ENCODE results near the gene CDCP2.
"Not testable (repeated sequence)": the region's sequence is repeated elsewhere in the genome, so short reads cannot be mapped to it uniquely, and the experiment has no call there.

CDCP2 gene

DNA sequence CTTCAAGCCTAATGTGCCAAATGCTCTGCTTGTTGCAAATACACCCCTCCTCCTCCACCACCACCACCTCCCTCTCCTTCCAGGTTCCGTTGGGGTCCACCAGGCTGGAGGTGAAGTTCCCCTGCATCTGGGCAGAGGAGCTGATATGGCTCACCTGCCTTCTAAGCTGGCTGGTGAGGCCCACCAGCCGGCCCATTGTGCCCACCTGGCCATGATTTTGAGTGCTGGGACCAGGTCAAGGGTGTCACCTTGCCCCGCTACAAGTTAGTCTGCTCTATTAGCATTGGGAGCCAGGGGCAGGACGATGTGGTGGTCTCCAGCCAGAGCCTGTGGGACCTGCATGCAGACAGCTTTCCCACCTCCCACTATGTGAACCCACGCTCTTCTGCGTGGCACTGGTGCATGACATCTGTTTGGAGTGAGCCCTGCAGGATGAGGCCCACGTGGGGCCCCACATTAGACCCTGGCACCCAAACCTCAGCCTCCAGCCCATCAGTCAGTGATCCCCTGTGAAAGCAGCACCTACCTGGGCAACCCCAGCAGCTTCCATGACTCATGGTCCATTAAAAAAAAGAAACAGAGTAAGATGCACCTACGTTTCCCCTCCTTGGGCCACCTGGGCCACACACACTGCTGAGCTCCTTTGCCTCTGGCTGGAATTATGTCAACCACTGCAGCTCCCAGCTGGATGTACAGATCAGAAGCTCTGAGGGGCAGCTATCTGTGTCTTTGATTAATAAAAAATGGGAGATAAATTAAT lies 15.6 kb upstream of the CDCP2 start:
- no peak for DNase-seq (ENCODE audit: low read depth)

DNA sequence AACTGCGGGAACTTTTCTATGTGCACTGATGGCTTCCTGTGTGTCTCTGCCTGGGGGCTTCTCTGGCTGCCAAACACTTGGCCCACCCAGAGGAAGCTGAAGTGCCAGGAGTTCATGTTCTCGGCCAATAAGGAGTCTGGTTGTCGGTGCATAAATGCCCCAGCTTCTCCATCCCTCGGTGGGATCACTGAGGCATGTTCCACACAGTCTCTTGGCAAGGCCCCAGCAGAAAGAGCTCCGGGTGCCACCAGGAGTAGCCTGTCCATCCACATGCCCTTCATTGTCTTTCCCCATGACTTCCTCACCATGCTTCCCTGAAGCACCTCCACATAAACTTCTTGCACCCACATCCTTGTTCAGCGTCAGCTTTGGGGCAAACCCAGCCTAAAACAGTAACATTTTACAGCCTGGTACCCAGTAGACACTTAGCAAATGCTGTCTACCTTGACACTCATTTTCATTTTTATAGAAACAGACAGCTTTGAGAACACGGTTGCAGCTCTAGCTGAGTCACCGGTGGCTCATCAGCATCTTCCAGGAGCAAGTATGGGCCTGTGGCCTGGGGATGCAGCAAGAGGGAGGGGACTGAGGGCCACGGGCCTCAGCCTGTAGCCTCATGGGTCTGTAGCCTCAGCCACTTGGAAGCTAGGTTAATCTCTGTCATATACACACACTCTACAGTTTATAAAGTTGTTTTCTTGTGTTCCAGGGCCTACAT lies 14.8 kb upstream of the CDCP2 start:
- DNase-seq (ENCODE audit: low read depth) = no peak

DNA sequence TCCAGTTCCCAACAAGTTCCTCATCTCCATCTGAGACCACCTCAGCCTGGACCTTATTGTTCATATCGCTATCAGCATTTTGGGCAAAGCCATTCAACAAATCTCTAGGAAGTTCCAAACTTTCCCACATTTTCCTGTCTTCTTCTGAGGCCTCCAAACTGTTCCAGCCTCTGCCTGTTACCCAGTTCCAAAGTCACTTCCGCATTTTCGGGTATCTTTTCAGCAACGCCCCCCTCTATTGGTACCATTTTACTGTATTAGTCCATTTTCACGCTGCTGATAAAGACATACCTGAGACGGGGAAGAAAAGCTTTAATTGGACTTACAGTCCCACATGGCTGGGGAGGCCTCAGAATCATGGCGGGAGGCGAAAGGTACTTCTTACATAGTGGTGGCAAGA lies 13.6 kb upstream of the CDCP2 start:
- DNase-seq (ENCODE audit: low read depth) = not testable (repeated sequence)

DNA sequence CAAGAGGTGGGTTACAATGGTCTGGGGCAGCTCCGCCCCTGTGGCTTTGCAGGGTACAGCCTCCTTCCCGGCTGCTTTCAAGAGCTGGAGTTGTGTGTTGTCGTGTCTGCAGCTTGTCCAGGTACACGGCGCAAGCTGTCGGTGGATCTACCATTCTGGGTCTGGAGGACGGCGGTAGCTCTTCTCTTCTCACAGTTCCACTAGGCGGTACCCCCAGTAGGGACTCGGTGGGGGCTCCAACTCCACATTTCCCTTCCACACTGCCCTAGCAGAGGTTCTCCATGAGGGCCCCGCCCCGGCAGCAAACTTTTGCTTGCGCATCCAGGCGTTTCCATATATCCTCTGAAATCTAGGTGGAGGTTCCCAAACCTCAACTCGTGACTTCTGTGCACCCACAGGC lies 12.3 kb upstream of the CDCP2 start:
- no peak for DNase-seq (ENCODE audit: low read depth)

DNA sequence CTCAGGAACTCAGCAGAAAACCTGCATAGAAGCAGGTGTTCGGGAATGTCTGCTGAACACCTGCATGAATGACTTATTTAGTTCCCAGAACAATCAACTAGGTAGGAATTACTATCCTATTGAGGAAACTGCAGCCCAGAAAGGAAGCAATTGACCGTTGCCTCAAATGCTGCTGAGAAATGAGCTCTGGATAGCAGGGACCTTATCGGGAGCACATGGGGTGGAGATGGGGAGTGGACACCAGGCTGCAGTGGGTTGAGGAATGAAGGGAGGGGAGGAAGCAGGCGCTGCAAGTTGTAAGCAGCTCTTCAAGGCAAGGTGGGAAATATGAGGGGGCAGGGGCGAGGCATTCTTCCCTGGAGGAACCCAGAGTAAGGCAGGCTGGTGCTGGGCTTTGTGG lies 10.8 kb upstream of the CDCP2 start:
- DNase-seq (ENCODE audit: low read depth) = no peak

DNA sequence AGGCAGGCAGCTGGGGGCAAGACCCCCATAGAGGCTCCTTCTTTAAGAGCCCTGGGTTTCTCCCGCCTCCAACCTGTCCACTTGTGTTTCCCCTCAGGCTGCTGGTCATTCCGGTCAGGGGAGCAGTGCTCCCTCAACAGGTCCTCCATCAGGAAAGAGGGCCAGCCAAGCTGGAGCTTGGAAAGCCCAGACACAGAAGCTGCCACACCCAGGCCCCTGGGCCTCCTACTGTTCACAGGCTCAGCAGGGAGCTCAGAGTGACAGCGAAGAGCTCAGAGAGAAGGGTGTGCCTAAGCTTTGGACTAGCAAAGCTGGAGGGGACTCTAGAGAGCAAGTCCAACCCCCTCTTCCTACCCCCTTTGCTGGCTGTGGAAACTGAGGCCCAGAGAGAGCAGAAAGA lies 10.3 kb upstream of the CDCP2 start:
- no peak for DNase-seq (ENCODE audit: low read depth)

DNA sequence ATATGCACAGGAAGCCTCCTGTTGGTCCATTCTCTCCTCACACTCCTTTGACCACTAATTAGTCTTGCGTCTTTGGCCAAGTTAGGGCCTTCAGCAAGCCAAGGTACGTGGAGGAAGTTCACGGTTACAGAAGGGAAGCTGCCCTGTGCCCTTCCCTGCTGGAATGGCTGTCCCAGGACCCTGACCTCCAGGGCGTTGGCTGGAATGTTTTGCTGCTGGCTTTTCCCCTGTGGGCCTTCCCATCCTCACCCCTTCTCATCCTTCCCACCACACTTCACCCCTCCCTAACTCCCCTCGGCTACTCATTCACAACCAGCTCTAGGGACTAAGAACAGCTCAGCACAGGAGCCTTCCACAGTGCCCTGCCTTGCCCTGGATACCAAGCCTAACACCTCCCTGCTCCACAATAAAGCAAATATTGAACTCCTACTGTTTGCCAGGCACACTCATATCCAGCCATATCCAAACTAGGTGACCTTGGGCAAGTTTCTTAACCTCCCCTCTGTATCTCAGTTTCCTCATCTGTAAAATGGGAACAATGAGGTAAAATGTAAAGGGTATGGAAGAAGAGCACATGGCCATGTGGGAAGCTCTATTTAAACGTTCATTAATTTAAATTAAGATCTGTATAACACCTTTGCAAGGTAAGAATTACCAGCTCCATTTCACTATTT lies 8.8 kb upstream of the CDCP2 start:
- no peak for DNase-seq (ENCODE audit: low read depth)

DNA sequence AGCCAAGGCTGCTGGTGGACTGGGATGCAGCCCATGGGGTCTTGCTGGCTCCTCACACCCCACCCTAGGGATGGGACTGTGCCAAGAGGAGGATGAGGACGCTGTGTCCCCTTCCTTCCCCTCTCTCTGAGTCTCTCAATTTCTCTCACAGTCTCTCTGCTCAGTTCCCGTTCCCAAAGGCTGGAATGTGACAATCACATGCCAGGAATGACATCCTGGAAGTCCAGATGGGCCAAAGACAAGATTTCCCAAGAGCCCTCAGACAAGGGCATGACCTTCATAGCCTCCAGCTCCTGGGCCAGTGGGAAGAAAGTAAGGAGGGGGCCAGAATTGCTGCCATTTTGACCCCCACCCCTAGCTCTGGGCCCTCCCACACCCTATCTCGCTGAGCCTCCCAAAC lies 7.6 kb upstream of the CDCP2 start:
- DNase-seq (ENCODE audit: low read depth) = no peak

DNA sequence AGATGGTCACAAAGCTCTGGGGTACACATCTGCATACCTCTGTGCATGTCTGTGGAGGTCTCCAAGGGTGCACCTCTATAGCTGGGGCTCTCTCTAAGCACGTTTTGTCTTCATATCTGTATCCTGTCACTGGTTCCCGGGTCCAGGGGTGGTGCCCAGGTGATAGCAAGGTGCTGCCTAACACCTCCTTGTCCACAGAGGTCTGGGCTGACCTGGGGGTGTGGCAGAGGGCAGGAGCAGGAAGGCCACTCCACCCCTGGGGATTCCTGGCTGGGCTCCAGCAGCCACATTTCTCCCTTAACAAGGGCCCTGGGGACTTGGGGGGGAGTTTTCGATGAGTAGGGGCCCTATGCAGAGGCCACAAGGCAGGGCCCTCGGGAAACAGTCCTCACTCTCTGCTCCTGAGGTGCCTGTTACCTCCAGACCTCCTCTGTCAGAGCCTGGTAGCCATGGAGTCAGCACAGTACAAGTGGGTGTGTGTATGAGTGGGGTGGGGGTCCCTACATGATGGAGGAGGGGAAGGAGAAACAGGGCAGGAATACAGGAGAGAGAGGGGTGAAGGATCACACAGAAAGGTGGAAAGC lies 7.0 kb upstream of the CDCP2 start:
- no peak for DNase-seq (ENCODE audit: low read depth)

DNA sequence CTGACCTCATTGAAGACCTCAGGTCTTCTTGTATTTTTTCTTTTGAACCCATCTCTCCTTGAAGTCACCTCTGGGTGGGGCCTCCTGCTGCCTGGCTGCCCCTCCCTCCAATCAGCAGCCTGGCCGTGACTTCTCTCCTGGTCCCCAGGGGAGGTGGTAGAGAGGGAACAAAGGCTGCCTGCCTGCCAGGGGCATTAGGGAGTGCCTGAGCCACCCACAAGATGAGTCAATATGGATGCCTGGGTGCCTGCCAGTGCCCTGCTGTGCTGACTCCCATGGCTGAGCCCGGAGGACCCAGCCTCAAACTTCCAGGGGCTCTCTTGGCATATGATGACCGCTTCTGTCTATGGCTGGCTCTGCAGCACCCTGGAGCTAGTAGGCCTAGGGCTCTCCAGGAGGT lies 5.3 kb upstream of the CDCP2 start:
- no peak for DNase-seq (ENCODE audit: low read depth)

DNA sequence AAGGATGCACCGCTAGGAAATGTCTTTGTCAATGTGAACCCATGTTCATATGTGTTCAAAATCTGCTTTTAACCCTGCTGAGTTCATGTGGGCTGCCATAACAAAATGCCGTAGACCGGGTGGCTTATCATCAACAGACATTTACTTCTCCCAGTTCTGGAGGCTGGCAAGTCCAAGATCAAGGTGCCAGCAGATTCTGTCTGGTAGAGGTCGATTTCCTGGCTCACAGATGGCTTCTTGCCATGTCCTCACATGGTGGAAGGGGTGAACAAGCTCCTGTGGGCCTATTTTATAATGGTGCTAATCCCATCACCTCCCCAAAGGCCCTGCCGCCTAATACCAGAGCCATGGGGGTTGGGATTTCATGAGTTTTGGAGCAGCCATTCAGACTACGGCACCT lies 4.6 kb upstream of the CDCP2 start:
- no peak for DNase-seq (ENCODE audit: low read depth)

DNA sequence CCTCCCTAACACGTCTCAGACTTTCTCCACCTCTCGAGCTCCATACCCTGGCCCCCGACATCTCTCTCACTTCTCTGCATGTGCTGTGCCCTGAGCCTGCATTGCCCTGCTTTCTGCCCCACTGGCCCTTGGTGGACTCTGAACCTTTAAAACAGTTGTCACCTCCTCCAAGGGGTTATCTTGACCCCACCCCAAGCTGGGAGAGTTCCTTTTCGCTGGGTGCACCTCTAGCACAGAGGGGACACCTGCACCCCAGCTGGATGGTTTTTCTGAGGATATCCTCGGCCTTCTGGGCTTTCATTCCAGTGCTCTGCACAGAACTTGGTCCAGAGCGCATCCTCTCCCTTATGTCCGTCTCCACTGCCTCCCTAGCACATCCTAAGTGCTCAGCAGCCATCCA lies 4.2 kb upstream of the CDCP2 start:
- DNase-seq (ENCODE audit: low read depth) = no peak

DNA sequence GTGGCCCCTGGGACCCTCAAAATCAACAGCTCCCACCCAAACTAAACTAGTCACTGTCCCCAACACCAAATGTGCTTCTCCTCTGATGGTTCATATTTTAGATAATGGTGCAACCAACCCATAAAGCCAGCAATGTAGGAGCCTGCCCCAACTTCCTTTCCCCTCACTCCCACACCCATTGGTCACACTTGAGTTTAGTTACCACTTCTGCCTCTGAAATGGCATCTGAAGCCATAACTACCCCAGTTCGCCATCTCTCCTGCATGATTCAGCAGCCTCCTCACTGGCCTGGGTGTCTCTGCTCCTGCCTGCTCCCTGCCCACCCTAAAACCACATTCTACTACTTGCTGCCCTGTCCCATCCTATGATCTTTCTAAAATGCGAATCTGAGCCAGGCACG lies 3.4 kb upstream of the CDCP2 start:
- DNase-seq (ENCODE audit: low read depth) = no peak

DNA sequence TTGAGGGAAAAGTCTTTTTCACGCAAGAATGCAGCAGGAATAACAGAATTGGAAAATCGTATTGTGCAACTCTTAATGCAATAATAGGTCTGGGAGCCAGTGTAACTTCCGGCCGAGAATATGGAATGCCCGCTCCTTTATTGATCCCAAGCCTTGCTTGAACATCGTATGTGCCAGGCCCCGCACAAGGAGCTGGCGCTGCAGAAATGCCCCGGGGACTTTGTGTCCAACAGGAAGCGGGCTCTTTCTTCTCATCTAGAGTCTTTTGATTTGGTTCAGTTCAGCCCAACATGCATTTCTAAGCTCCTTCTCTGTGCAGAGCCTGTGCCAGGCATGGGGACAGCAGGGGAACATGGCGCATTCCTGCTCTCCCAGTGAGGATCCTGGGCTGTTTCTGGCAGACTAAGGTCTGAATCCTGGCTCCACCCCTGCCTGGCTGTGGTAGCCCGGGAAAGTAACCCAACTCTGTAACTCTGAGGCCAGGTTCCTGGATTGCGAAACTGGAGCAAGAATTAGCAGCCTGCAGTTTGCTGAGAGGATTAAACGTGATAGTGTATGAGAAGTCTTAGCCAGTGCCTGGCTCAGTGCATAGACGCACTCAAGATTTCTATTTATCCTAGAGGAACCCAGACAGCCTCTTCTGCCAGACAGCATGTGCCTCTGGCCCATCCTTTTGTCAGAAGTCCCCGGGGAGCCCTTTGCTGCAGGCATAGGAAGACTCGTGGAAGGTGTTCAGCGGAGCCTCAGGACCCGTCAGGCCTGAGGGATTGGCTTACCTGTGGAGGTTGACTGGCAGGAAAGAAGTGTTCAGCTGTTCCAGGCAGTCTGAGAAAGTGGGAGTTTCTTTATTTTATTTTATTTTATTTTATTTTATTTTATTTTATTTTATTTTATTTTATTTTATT lies 987 bp upstream of the CDCP2 start:
- no peak for DNase-seq (ENCODE audit: low read depth)

DNA sequence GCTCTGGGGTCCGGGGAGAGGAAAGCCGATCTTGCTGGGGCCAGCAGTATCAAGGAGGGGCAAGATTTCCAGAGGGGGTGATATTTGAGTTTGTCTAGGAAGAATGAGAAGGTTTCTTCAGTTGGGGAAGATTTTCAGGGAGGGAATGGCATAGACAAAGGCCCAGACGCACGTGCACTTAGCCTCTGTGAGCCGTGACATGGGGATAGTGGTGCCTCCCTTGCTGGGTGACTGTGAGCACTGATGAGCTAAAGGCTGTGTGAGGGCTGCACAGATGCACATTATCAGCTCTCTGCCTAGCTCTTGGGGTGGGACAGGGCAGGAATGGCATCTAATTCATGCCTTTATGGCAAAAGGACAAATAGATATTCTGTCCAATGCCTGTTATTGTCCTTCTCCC lies 1.8 kb downstream of the CDCP2 start:
- no peak for DNase-seq (ENCODE audit: low read depth)

DNA sequence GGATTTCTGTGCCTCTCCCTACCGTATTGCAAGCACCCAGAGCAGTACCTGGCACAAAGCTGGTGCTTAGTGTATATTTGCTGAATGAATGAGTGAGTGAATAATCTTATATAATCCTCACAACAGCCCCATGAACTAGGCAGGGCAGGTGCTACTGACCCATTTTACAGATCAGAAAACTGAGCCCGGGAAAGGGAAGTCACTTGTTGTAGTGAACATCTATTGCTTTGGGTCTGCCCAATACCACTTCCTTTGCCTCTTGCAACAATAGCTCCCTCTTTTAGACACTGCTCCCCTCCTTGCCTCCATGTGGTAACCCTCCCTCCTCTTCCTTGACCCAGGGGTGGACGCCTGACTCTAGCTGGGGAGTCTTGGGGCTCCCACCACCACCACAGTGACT lies 3.1 kb downstream of the CDCP2 start:
- DNase-seq (ENCODE audit: low read depth) = no peak

DNA sequence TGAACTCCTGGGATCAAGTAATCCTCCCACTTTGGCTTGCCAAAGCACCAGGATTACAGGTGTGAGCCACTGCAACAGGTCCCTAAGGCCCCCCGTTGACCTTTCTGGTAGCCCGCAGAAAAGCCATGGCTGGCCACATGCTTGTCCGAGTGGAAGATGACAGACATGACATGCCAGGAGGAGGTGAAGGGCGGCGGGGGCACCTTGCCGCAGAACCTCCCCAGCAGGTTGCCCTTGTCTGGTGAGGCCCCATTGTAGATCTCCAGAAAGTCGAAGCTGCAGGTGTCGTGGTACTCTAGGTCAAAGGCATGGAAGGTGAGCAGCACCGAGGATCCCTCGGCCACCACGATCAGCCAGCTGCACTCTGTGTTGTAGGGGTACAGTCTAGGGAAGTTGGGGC lies 8.4 kb downstream of the CDCP2 start:
- DNase-seq (ENCODE audit: low read depth) = no peak

DNA sequence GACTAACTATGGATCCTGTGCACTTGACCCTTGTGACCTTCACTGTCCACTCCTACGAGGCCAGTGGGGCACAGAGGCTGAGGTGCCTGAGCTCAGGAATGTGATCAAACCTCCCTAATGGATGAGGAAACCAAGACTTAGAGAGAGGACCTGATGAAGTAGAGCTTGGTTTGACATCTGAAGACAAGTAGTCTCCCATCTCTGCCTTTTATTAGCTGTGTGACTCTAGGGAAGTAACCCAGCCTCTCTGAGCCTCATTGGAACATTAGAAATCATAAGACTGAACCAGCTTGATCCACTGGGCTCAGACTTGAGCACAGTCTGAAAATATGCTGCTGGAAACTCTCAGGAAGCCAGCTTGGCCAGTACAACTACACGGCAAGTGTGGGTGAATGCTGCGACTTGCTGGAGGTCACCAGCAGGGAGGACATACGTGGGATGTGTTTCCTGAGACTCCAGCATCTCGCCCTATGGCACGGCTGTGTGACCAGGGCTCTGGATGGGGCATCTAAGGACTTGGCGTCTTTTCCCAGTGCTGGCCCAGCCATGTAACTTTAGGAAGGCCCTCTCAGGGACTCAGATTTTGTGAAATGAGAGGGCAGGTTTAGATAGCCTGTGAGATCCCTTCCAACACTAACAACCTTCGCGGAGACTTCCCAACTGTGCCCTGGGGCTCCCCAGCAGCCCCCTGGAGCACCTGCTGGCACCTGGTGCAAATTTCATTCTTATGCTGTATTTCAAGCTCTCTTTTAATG lies 10.5 kb downstream of the CDCP2 start:
- DNase-seq (ENCODE audit: low read depth) = no peak

DNA sequence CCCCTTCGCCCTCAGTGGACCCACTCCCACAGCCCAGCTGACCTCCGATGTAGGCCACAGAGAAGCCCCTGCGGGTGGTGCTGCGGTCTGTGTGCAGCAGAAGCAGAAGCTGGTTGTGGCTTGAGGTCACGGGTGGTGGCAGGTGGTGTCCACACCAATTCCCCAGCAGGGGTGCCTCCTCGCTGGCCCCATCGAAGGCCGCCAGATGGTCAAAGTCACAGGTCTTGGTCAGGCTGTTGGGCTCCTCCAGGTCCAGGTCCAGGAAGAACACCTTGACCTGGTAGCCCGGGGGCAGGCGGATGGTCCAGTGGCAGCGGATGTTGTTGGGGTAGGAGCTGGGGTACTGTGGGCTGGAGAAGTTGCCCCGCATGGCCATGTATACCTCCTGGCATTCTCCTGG lies 13.1 kb downstream of the CDCP2 start:
- no peak for DNase-seq (ENCODE audit: low read depth)

DNA sequence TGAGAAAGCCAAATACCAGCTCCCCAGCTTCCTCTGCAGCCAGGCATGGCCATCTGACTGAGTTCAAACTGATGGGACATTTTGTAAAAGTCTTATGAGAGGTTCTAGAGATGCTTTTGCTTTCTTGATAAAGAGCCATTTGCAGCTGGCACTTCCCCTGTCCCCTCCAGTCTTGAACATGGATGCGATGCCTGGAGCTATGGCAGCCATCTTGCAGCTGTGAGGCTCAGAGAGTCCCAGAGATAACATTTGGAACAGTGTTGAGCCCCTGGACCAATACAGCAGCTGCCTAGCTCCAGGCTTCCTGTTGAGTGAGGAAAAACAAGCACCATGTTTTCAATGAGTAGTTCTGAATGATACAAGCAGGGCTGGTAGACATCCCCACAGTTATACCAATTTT lies 13.8 kb downstream of the CDCP2 start:
- no peak for DNase-seq (ENCODE audit: low read depth)

DNA sequence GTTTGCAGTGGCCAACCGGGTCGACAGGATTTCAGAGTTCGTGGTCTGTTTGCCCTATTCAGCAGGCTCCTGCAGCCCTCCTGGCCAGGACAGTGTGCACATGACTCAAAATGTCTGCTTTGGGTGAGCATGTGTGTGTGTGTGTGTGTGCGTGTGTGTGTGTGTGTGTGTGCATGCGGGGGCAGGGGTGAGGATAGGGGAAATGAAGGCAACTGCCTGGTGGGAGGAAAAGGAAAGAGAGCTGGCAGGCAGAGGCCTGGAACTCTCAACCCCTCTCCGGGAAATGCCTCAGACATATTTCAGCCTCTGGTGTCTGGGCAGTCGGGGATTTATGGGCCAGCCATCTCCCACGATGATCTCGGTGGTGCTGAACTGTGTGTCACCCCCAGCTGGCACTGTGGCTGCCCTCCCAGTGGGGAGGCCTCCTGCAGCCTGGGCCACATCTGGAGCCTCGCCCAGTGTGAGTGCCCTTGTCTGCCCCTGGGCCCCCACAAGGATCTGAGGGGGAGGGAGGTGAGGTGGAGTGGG lies 15.2 kb downstream of the CDCP2 start:
- DNase-seq (ENCODE audit: low read depth) = no peak

All from activated T-cell treated with anti-CD3 and anti-CD28 coated beads for 48 hours (primary cell).